Measurements from ENCODE around the gene ARMC12. TPM values are rescaled to one million over a fixed set of nuclear protein-coding genes. Genes with fewer than 3 reads are reported as not detected.
"Not testable (repeated sequence)": the region's sequence is repeated elsewhere in the genome, so short reads cannot be mapped to it uniquely, and the experiment has no call there.

ARMC12 gene
- total and polyA plus RNA-seq, 2 experiments from 2014 or later: 0.90 to 0.94 TPM

DNA sequence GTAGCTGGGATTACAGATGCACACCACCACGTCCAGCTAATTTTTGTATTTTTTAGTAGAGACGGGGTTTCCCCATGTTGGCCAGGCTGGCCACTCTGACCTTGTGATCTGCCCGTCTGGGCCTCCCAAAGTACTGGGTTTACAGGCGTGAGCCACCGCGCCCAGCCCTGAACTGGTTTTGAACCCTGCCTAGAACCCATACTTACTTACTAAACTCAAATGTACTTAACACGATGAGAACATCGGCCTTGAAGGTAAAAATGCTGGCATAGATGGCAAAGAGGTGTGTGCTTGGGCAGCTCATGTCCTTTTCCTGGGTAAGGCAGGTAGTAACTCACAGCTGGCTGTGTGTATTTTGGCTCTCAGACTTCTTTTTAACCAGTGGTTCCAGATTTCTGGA lies 3.2 kb upstream of the ARMC12 start (continued):
- TF ChIP-seq, protein P1, sequence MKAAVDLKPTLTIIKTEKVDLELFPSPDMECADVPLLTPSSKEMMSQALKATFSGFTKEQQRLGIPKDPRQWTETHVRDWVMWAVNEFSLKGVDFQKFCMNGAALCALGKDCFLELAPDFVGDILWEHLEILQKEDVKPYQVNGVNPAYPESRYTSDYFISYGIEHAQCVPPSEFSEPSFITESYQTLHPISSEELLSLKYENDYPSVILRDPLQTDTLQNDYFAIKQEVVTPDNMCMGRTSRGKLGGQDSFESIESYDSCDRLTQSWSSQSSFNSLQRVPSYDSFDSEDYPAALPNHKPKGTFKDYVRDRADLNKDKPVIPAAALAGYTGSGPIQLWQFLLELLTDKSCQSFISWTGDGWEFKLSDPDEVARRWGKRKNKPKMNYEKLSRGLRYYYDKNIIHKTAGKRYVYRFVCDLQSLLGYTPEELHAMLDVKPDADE (IDR thresholded peaks at IDR 0.05): no peak
- TF ChIP-seq, protein P2, sequence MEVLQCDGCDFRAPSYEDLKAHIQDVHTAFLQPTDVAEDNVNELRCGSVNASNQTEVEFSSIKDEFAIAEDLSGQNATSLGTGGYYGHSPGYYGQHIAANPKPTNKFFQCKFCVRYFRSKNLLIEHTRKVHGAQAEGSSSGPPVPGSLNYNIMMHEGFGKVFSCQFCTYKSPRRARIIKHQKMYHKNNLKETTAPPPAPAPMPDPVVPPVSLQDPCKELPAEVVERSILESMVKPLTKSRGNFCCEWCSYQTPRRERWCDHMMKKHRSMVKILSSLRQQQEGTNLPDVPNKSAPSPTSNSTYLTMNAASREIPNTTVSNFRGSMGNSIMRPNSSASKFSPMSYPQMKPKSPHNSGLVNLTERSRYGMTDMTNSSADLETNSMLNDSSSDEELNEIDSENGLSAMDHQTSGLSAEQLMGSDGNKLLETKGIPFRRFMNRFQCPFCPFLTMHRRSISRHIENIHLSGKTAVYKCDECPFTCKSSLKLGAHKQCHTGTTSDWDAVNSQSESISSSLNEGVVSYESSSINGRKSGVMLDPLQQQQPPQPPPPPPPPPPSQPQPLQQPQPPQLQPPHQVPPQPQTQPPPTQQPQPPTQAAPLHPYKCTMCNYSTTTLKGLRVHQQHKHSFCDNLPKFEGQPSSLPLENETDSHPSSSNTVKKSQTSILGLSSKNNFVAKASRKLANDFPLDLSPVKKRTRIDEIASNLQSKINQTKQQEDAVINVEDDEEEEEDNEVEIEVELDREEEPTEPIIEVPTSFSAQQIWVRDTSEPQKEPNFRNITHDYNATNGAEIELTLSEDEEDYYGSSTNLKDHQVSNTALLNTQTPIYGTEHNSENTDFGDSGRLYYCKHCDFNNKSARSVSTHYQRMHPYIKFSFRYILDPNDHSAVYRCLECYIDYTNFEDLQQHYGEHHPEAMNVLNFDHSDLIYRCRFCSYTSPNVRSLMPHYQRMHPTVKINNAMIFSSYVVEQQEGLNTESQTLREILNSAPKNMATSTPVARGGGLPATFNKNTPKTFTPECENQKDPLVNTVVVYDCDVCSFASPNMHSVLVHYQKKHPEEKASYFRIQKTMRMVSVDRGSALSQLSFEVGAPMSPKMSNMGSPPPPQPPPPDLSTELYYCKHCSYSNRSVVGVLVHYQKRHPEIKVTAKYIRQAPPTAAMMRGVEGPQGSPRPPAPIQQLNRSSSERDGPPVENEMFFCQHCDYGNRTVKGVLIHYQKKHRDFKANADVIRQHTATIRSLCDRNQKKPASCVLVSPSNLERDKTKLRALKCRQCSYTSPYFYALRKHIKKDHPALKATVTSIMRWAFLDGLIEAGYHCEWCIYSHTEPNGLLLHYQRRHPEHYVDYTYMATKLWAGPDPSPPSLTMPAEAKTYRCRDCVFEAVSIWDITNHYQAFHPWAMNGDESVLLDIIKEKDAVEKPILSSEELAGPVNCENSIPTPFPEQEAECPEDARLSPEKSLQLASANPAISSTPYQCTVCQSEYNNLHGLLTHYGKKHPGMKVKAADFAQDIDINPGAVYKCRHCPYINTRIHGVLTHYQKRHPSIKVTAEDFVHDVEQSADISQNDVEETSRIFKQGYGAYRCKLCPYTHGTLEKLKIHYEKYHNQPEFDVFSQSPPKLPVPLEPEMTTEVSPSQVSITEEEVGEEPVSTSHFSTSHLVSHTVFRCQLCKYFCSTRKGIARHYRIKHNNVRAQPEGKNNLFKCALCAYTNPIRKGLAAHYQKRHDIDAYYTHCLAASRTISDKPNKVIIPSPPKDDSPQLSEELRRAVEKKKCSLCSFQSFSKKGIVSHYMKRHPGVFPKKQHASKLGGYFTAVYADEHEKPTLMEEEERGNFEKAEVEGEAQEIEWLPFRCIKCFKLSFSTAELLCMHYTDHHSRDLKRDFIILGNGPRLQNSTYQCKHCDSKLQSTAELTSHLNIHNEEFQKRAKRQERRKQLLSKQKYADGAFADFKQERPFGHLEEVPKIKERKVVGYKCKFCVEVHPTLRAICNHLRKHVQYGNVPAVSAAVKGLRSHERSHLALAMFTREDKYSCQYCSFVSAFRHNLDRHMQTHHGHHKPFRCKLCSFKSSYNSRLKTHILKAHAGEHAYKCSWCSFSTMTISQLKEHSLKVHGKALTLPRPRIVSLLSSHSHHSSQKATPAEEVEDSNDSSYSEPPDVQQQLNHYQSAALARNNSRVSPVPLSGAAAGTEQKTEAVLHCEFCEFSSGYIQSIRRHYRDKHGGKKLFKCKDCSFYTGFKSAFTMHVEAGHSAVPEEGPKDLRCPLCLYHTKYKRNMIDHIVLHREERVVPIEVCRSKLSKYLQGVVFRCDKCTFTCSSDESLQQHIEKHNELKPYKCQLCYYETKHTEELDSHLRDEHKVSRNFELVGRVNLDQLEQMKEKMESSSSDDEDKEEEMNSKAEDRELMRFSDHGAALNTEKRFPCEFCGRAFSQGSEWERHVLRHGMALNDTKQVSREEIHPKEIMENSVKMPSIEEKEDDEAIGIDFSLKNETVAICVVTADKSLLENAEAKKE (CRISPR knock-in tag; IDR thresholded peaks at IDR 0.05): no peak
- no peak for TF ChIP-seq EZH2phosphoT487 (IDR thresholded peaks at IDR 0.05; ENCODE audit: unreplicated experiment)
- TF ChIP-seq NANOG (IDR thresholded peaks at IDR 0.05; ENCODE audit: borderline replicate concordance): no peak

DNA sequence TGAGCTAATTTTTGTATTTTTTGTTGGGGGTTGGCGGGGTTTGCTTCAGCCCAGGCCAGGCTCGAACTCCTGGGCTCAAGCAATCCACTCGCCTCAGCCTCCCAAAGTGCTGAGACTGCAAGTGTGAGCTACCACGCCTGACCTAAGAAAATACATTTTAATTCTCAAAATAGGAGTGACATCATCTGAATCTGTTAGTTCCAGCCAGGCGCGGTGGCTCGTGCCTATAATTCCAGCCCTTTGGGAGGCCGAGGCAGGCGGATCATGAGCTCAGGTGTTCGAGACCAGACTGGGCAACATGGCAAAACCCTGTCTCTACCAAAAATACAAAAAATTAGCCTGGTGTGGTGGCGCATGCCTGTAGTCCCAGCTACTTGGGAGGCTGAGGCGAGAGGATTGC lies 2.5 kb upstream of the ARMC12 start:
- H3K4me3 ChIP-seq; H3K27ac ChIP-seq (ENCODE audit: low read depth); H3K27me3 ChIP-seq (ENCODE audit: insufficient read depth); H3K4me3 Mint-ChIP-seq; DNase-seq (ENCODE audit: low spot score); H3K79me2 ChIP-seq (replicated peaks; ENCODE audit: insufficient read depth); H3K27ac Mint-ChIP-seq; ATAC-seq; H3K36me3 Mint-ChIP-seq (ENCODE audit: low read depth); H2AFZ ChIP-seq; H3K9me2 ChIP-seq (ENCODE audit: insufficient read depth); H3K4me2 ChIP-seq; H3K36me3 ChIP-seq (ENCODE audit: insufficient read depth); H4K20me1 ChIP-seq (replicated peaks; ENCODE audit: insufficient read depth); H3K9me3 Mint-ChIP-seq: not testable (repeated sequence)
- peaks cover 15% of the 10 kb centered on the region for H3K27me3 Mint-ChIP-seq (ENCODE audit: insufficient read depth, low read depth, poor library complexity)
- peaks cover 37% of the 10 kb centered on the region for H3K4me1 ChIP-seq (ENCODE audit: insufficient read depth)
- peaks cover 31% of the 10 kb centered on the region for H3F3A ChIP-seq (replicated peaks; ENCODE audit: low read depth)
- peaks cover 47% of the 10 kb centered on the region for H3K4me1 Mint-ChIP-seq
